Stimulated activated CD4-positive, alpha-beta T cell treated with anti-CD3 and anti-CD28 coated beads, Interleukin-4, amount 100 ng/mL, for 4 hours (primary cell): Measurements from ENCODE around the gene AOAH.
"Not testable (repeated sequence)": the region's sequence is repeated elsewhere in the genome, so short reads cannot be mapped to it uniquely, and the experiment has no call there.

Experiments used
- DNase-seq, 2 experiments: peaks; one replicate each; pipeline ENCODE4 v3.0.0-alpha.2; 2020

The AOAH gene

DNA sequence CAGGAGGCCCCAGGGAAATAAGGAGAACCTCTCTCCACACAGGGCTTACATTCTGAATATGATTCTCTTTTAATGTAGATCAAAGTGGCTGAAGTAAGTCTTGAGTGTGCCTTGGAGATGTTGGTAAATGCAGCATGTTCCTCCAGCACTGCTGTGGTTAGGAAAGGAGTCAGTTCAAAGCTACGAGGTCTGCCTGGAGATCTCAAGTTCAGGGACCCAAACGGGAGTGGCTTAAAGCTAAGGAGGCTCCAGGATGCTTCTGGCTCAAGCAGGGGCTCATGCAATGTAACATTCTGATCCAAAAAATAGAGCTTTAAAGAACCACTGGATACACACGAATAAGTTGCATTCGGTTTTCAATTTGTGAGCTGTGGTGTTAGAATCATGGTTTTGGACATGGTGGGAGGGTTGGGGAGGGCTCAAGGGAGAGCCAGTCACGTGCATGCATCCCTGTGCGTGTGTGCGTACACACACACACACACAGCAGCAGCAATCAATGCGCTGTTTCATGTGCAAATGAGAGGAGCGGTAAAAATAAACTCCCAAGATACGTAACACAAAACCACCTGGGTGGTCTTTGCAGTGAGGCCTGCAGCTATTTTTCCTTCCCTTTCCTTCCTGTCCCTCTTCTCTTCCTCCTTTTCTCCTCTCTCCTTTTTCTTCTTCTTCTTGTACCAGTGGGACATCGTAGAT lies 70.5 kb downstream of the AOAH start:
- no peak for DNase-seq

- DNase-seq: no peak
These were observed 71.2 kb downstream of the AOAH start for GRCh38 chr7:36653008-36653662.

DNA sequence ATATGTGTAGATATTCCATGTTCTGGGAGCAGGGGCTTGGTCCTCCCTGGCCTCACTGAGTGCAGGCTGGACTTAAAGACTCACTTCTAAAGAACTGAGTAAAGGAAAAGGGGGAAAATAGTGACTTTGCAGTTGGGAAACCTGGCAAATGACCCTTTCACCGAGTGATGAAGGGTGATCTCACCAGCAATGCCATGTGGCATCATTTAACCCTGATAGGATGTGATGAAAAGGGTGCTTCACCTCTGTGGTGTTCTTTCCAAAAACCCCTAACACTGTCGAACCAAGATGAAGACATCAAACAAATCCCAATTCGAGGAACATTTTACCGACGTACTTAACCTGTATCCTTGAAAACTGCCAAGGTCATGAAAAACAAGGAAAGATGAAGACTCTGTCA lies 71.9 kb downstream of the AOAH start:
- no peak for DNase-seq

DNA sequence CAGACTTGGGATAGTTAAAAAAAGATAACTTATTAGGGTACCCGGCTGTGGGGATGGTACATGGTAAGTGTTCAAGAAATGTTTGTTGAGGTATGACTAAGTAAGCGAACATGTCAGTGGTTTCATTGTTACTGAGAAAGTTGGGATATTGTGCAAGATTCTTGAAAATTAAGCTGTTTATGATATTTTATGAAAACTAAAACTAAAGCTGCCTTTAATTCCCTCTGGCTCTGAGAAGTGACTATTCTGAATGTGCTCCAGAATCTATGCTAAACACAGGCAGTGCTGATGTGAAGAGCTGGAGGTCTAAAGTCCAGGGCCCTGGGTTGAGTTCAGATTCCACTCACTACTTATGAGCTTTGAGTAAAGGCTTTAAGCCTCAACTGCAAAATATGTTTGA lies 72.9 kb downstream of the AOAH start:
- no peak for DNase-seq

GRCh38 chr7:36650766-36651312 lies 73.5 kb downstream of the AOAH start:
- no peak for DNase-seq

GRCh38 chr7:36650320-36650719 lies 74.0 kb downstream of the AOAH start:
- DNase-seq: no peak

DNA sequence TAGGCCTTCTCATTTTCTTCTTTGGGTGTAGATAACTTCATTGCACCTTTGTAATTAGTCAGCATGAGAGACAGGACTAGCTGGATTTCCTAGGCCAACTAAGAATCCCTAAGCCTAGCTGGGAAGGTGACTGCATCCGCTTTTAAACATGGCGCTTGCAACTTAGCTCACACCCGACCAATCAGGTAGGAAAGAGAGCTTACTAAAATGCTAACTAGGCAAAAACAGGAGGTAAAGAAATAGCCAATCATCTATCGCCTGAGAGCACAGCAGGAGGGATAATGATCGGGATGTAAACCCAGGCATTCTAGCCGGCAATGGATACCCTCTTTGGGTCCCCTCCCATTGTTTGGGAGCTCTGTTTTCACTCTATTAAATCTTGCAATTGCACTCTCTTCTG lies 75.0 kb downstream of the AOAH start:
- DNase-seq: not testable (repeated sequence)

GRCh38 chr7:36648441-36648840 lies 75.9 kb downstream of the AOAH start:
- DNase-seq: no peak

GRCh38 chr7:36644625-36645422 lies 79.5 kb downstream of the AOAH start:
- DNase-seq: no peak

GRCh38 chr7:36642414-36642813 lies 81.9 kb downstream of the AOAH start:
- DNase-seq: no peak

DNA sequence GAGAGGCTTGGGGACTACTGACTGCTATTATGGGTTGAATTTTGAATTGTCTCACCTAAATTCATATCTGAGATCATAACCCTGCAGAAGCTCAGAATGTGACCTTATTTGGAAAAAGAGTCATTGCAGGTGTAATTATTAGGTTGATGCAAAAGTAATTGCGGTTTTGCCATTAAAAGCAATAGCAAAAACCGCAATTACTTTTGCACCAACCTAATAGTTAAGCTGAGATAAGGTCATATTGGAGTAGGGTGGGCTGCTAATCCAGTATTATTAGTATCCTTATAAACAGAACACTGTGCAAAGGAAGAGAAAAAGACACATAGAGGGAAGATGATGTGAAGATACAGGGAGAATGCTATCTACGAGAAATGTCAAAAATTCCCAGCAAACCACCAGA lies 82.3 kb downstream of the AOAH start:
- no peak for DNase-seq

- no peak for DNase-seq
These were observed 83.6 kb downstream of the AOAH start for GRCh38 chr7:36640682-36641081.

- DNase-seq: peak; percentile 5 to 13
These were observed 84.5 kb downstream of the AOAH start for GRCh38 chr7:36639826-36640225.

DNA sequence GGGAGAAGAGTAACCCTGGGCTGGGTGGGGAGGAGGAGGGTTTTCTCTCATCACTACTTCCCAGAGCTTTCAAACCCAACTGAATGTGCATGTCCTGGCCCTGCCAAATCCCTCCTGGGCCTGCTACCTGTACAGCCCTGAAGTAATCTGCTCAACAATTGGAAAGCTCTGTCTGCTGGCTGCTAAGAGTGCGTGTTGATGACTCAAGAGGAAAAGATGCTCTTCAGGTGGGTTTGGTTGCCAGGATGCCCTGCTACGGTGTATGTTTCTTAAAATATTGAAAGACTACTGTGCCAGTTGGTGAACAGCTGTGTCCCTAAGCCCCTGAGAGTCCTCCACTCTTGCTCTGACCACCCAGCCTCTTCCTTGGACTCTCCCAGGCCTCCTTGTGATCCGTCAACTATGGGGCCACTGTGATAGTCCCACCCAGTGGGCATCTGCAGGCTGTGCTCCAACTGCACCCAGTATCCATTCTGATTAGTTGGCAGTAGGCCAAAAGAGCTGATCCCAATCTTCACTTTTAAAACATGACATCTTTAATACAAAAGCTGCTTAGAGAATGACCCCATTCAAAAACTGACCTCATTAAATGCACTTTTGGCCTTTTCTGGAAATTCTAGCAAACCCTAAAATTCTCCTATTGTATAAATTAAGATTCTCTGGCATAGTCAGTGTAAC lies 85.6 kb downstream of the AOAH start:
- DNase-seq: no peak

GRCh38 chr7:36638140-36638539 lies 86.2 kb downstream of the AOAH start:
- DNase-seq: no peak

DNA sequence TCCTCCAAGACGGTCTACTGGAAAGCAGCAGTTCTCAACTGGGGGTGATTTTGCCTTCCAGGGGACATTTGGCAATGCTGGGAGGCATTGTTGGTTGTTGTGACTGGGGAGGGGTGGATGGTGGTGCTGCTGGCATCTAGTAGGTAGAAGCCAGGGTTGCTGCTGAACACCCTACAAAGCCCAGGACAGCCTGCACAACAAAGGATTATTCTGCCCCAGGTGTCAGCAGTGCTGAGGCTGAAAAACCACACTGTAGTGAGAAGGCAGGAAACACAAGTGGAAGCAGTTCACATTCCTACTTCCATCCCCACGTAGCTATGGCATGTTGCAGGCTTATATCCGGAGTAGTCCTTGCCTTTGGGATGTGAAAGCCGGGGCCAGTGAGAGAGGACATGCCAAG lies 86.9 kb downstream of the AOAH start:
- DNase-seq: no peak

GRCh38 chr7:36636126-36636525 lies 88.2 kb downstream of the AOAH start:
- DNase-seq: no peak

DNA sequence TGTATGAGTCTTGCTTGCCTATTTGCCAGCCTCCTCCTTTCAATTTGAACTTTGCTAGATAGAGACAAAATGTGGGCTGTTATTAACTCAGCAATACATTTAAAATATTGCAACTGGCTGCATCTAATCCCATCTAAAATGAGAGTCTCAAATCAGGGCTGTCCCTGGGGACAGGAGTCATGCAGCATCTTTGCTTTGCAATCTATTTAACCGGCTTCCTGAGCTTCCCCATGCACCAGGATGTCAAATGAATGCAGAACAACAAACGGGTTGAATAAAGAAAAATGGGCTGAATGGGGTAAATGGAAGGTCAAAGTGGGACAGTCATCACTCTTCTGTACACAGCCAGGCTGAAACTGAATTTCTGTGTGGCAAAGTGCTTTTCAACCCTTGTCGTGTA lies 89.2 kb downstream of the AOAH start:
- no peak for DNase-seq

GRCh38 chr7:36633377-36633776 lies 90.9 kb downstream of the AOAH start:
- DNase-seq: no peak

- no peak for DNase-seq
These were observed 94.1 kb downstream of the AOAH start for GRCh38 chr7:36630112-36630650.

- no peak for DNase-seq
These were observed 94.9 kb downstream of the AOAH start for GRCh38 chr7:36629351-36629750.

GRCh38 chr7:36627836-36628235 lies 96.5 kb downstream of the AOAH start:
- DNase-seq: no peak

- DNase-seq: no peak
These were observed 98.2 kb downstream of the AOAH start for GRCh38 chr7:36626111-36626510.
